GM13976 (cell line): Measurements from ENCODE around the gene HID1.
"Not testable (repeated sequence)": the region's sequence is repeated elsewhere in the genome, so short reads cannot be mapped to it uniquely, and the experiment has no call there.

Source experiments
- DNase-seq: peaks from one replicate; pipeline ENCODE4 v3.0.0; 2012; ENCODE audit warnings: low spot score
- CTCF ChIP-seq: IDR thresholded peaks from 2 replicates; pipeline ENCODE4 v1.5.1; 2012; ENCODE audit warnings: borderline replicate concordance, mild to moderate bottlenecking; ENCODE audit not compliant: insufficient read depth; ENCODE audit errors: extremely low read depth, missing control alignments, control extremely low read depth
- in situ Hi-C: fragments of 300-500 bp; cut with MboI; formaldehyde crosslinking; loops from one replicate; pipeline ENCODE4 v1.12.0; 2022; ENCODE audit warnings: low sequenced_read_pairs, mixed read lengths, inconsistent platforms; ENCODE audit not compliant: unreplicated experiment

HID1 gene

GRCh38 chr17:75006653-75007052 is 34.1 kb upstream of the HID1 start:
- no peak for DNase-seq
- in situ Hi-C loops: no loop called here
- TF ChIP-seq CTCF: no peak

- in situ Hi-C loops, DNase-seq: not testable (repeated sequence)
Observed at GRCh38 chr17:75006084-75006483, 33.5 kb upstream of the HID1 start.

GRCh38 chr17:75005291-75005690 is 32.7 kb upstream of the HID1 start:
- in situ Hi-C loops: no loop called here
- no peak for DNase-seq
- TF ChIP-seq CTCF: no peak

GRCh38 chr17:75004371-75004770 is 31.8 kb upstream of the HID1 start:
- DNase-seq: no peak
- TF ChIP-seq CTCF: no peak
- in situ Hi-C loops: no loop called here

GRCh38 chr17:75003957-75004355 is 31.4 kb upstream of the HID1 start:
- in situ Hi-C loops: no loop called here
- no peak for DNase-seq
- TF ChIP-seq CTCF: no peak

- in situ Hi-C loops: no loop called here
Observed at GRCh38 chr17:75003070-75003956, 30.8 kb upstream of the HID1 start.

More at GRCh38 chr17:75003070-75003956, 30.8 kb upstream of the HID1 start:
- TF ChIP-seq CTCF: no peak
- no peak for DNase-seq
